SK-MEL-5 (cell line): ENCODE data around the gene SCRN2. TPM values are rescaled to one million over a fixed set of nuclear protein-coding genes. Genes with fewer than 3 reads are reported as not detected.

ENCODE experiments used
- DNase-seq: peaks from one replicate; pipeline ENCODE4 v3.0.0-alpha.2; 2016; ENCODE audit warnings: low read depth, low spot score
- in situ Hi-C: cut with HindIII; loops from 2 replicates; pipeline ENCODE4 v1.10.0; 2016; ENCODE audit warnings: low sequenced_read_pairs, high pct_unique_total_duplicates, low pct_unique_long_range_greater_than_20kb
- polyA plus RNA-seq, 2 experiments: library from polyadenylated mRNA; depleted of rRNA; stranded (reverse); fragments of >200 nt; gene quantifications; 2 replicates each; pipeline ENCODE4 v1.2.3, GENCODE V29; 2015
- total RNA-seq: library from RNA; depleted of rRNA; stranded (reverse); fragments of >200 nt; shearing (Covaris generic); gene quantifications from 2 replicates; pipeline ENCODE4 v1.2.3, GENCODE V29; 2014; rRNA removed

Gene SCRN2
- total RNA-seq: 6.9 and 9.2 TPM in 2 replicates
- 6.1 and 9.1 TPM in 2 replicates for polyA plus RNA-seq (2015; cell fraction: cytosol; rRNA removed)
- polyA plus RNA-seq (2015; cell fraction: nucleus; rRNA removed): 144 and 215 TPM in 2 replicates

- peak; percentile 88 for DNase-seq
- in situ Hi-C loops: no loop called here
Measured at GRCh38 chr17:47840742-47841487, at the start of gene SCRN2. Gene SCRN2 (minus strand): TSS chr17:47841273. CDS start chr17:47840843, 430 bp downstream.

GRCh38 chr17:47889734-47890529, 48.9 kb upstream of the SCRN2 start:
- DNase-seq: peak; percentile 83
- in situ Hi-C loops: no loop called here

- no peak for DNase-seq
- in situ Hi-C loops: no loop called here
Measured at GRCh38 chr17:47888293-47888692, 47.2 kb upstream of the SCRN2 start.

GRCh38 chr17:47884905-47885730, 44.0 kb upstream of the SCRN2 start:
- no peak for DNase-seq
- in situ Hi-C loops: no loop called here

- no peak for DNase-seq
- in situ Hi-C loops: no loop called here
Measured at GRCh38 chr17:47884427-47884740, 43.3 kb upstream of the SCRN2 start.

- in situ Hi-C loops: no loop called here
- no peak for DNase-seq
Measured at GRCh38 chr17:47883589-47884426, 42.7 kb upstream of the SCRN2 start.

GRCh38 chr17:47882695-47883588, 41.9 kb upstream of the SCRN2 start:
- in situ Hi-C loops: no loop called here
- DNase-seq: no peak

- in situ Hi-C loops: no loop called here
- no peak for DNase-seq
Measured at GRCh38 chr17:47882247-47882646, 41.2 kb upstream of the SCRN2 start.

GRCh38 chr17:47879776-47880454, 38.8 kb upstream of the SCRN2 start:
- in situ Hi-C loops: no loop called here
- no peak for DNase-seq

- no peak for DNase-seq
- in situ Hi-C loops: no loop called here
Measured at GRCh38 chr17:47879028-47879585, 38.0 kb upstream of the SCRN2 start.

GRCh38 chr17:47878203-47879027, 37.3 kb upstream of the SCRN2 start:
- in situ Hi-C loops: no loop called here
- DNase-seq: no peak

- DNase-seq: no peak
- in situ Hi-C loops: no loop called here
Measured at GRCh38 chr17:47877368-47878034, 36.4 kb upstream of the SCRN2 start.

- in situ Hi-C loops: no loop called here
- DNase-seq: no peak
Measured at GRCh38 chr17:47875011-47875985, 34.2 kb upstream of the SCRN2 start.
